ENCODE measurements around the gene MZB1.
A peak's percentile ranks its signal among the peaks of the same experiment; 100 is the strongest.
"Not testable (repeated sequence)": the region's sequence is repeated elsewhere in the genome, so short reads cannot be mapped to it uniquely, and the experiment has no call there.

The MZB1 gene

DNA sequence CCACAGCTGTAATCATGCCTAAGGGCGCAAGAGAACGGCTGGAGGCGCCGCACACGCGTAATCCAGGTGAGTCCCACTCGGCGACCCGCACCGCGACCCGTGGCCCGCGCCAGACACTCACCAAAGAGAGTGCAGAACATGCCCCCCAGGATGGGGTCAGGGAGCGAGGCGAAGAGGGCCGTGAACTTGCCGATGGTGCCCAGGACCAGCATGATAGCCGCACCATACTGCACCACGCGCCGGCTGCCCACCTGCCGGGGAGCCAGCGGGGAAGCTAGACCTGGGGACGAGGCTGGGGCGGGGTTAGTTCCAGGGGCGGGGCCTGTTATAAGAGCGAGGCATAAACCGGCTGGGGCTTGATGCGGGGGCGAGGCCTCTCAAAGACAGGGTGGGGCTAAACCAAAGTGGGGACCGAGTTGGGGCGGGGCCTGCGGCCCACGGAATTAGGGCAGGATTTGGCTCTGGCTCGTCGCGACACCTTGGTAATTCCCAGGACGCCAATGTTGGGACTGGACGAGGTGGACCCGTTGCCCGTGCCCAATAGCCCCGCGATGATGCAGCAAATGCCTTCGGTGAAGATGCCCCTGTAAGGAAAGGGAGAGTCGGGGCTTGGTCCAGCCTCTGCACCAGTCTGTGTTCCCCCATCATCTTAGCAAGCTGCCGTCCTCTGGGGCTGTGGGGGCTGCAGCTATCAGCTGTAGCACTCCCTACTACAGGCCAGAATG is 11.4 kb downstream of the MZB1 start:
- no peak for DNase-seq (ENCODE audit: low read depth in 2 of 2)

DNA sequence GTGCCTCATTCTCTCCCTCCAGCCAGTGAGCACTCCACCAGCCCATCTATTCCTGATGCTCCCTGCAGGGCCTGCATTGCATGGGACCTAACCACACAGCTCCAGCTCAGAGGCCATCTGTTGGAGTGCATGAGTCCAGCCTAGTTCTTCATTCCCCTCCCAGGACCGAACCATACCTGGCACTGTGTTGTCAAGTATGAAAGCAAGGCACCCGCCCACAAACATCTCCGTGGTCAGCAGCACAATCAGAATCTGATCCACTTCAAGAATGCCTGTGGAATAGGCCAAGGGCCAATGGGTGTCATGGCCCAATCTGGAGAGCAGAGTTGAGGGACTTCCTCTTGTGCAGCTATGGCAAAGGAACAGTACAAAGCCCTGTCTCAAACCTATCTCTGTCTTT is 12.5 kb downstream of the MZB1 start:
- DNase-seq (ENCODE audit: low read depth in 2 of 2), result no peak

DNA sequence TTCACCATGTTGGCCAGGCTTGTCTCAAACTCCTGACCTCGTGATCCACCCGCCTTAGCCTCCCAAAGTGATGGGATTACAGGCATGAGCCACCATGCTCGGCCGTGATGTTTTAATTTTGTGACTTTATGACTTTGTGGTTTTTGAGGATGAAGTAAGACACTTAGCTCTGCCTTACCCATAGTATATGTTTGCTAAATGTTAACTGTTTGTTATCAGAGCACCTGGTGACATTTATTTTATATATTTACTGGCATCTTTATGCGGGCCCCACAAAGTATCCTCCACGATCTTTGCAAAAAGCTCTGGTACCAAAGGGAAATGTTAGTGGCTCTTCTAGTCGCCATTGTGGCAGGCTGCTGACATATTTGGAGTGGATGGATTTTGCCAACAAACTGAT is 13.3 kb downstream of the MZB1 start:
- DNase-seq (ENCODE audit: low read depth in 2 of 2), result no peak

DNA sequence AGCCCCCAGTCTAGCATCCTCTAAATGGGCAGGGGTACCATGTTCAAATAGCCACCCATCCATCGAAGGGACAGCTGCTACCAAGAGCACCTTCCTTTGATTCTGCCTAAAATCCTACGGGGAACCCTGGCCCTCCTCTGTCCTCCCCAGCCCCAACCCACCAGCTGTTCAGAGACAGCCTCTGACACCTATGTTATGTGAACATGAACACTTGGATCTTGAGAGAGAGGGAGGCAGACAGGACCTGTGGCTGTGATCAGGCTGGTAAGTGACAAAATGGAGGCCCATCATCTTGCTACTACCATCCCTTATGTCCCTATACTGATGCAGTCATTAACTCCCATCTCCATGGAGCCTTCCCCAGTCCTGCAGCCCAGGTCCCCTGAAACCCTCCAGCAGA is 14.8 kb downstream of the MZB1 start:
- DNase-seq (ENCODE audit: low read depth in 2 of 2), result no peak

DNA sequence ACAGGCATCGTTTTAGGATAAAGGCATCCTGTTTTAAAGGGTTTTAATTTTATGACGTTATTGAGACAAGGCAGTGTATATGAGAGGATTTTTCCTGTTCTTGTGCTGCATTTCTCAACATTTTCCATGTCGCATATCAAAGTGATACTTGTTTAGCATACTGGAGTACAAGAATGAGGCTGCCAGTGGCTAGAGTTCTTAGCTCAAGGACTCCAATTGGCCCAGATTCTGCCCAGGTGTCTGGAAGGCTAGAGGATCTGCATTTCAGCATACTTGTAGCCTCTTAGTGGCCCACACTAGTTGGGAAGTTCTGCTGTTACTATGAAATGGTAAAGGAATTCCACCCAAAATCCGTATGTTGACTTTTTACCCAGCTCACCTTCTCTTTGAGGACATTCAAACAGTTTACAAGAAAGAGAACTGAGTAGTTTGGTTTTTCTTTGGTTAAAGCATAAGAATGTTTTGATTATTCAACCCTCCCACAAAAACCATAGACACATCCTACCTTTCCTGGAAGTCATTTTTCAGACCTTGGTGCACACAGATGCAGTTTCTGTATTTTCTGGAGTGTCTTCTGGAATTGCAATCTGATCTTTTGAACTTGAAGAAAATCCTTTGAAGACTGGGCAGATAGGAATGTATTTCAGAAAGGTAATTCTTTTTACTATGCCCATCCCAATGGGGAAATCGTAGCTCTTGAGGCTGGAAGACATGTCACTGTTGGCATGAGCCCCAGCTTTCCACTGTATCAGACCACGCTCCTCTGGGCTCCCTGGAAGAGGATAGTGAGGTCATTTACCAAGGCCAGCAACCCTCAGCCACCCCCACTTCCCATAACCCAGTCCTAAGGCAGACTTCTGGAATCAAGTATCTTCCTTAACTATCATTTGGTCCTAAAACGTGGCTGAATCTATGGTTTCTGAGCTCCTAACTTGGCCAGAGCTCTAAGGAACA is 18.0 kb downstream of the MZB1 start:
- DNase-seq (ENCODE audit: low read depth in 2 of 2), result no peak

DNA sequence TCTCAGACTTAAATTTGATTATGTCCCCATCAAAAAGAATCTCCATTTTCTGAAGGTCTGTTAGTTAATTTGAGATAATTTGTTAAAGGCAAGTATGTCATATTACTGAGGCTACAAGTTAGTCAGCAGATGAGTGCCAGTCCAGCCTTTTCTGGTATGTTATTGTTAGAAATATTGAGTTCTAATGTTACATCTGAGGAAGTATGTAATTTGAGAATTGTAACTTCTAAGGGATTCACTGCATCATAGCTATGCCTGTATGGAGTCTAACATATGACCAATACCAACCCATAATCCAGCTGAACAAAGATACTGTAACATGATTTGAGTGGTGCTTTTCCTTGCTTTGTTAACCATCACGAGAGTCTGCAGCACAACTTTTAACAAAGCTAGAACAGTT is 20.5 kb downstream of the MZB1 start:
- DNase-seq (ENCODE audit: low read depth in 2 of 2), result no peak

DNA sequence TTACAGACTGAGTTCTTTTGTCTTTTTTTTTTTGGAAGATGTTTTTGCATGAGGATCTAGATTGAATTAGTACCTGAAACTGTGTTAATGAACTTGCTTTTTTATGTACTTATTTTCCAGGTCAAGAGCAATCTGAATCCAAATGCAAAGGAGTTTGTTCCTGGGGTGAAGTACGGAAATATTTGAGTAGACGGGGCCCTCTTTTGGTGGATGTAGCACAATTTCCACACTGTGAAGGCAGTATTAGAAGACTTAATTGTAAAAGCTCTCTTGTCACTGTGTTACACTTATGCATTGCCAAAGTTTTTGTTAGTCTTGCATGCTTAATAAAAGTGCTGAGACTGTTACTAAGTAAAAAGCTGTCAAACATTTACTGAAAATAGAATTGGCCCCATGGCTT is 21.1 kb downstream of the MZB1 start:
- DNase-seq (ENCODE audit: low read depth in 2 of 2), result no peak

DNA sequence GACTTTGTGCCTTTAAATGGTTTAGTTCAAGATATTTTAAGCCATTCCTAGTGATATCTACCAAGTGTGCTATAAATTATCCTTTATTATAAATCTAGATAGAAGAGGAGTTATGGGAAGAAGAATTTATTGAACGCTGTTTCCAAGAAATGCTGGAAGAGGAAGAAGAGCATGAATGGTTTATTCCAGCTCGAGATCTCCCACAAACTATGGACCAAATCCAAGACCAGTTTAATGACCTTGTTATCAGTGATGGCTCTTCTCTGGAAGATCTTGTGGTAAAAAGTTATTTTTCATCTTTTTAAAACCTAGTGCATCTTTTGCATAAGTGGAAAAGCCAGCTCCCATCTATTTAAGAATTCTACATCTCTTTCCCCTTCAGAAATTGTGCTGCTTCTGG is 25.2 kb downstream of the MZB1 start:
- DNase-seq (ENCODE audit: low read depth in 2 of 2), result no peak

DNA sequence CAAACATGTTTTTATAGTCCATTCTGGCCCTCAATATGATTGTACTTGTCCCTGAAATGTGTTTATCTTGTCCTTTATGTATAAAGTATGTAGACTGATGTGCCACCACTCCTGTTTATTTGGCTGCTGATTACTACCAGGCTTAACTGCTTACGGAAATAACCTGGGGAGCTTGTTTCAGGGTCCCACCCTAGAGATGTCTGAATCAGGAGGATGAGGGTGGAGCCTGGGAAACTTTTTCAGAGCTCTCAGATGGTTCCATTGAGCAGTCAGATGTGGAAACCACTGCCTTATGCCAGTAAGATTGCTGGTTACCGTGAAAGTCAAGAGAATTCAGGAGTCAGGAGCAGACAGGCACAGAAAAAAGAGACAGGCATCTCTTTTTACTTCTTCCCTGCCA is 25.8 kb downstream of the MZB1 start:
- no peak for DNase-seq (ENCODE audit: low read depth in 2 of 2)

DNA sequence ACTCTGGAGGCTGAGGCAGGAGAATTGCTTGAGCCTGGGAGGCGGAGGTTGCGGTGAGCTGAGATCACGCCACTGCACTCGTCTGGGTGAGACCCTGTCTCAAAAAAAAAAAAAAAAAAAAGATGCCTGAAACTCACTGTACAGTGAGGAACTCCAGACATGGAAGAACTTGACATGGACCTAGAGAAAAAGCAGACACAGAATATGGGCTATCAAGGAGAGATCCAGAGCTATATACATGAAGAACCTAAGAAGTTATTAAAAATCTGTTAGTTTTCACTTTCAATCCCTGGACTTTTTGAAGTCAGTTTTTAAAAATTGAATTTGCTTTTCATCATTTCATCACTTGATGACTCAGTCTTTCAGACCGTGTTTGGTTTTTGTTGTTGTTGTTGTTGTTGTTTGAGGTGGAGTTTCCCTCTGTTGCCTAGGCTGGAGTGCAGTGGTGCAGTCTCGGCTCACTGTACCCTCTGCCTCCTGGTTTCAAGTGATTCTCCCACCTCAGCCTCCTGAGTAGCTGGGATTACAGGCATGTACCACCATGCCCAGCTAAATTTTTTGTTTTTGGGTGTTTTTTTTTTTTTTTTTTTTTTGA is 27.8 kb downstream of the MZB1 start:
- DNase-seq (ENCODE audit: low read depth in 2 of 2), result no peak

DNA sequence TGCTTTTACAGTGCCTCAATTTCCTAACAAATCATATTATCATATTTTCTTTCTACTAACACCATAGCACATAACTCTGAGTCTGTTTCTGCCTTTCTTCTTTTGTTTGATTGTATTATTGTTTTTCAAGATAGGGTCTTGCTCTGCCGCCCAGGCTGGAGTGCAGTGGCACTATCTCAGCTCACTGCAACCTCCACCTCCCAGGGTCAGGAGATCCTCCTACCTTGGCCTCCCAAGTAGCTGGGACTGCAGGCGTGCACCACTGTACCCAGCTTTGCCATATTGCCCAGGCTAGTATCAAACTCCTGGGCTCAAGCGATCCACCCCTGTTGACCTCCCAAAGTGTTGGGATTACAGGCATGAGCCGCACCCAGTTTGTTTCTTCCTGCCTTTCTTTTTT is 29.3 kb downstream of the MZB1 start:
- DNase-seq (ENCODE audit: low read depth in 2 of 2), result no peak

DNA sequence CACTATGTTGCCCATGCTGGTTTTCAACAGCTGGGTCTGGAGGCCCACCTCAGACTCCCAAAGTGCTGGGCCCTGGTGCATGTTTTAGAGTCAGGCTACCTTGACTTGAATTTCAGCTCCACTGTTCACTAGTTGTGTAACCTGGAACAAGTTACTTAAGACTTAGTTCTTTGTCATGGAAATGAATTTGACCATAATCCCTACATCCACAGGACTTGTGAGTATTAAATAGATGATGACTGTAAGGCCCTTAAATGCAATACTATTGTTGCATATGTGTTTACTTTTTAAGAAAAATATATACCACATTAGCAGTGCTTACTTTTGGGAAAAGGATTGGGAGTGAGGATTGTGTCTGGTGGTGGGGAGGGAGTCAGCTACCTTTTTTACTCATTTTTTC is 31.6 kb downstream of the MZB1 start:
- DNase-seq (ENCODE audit: low read depth in 2 of 2), result no peak

DNA sequence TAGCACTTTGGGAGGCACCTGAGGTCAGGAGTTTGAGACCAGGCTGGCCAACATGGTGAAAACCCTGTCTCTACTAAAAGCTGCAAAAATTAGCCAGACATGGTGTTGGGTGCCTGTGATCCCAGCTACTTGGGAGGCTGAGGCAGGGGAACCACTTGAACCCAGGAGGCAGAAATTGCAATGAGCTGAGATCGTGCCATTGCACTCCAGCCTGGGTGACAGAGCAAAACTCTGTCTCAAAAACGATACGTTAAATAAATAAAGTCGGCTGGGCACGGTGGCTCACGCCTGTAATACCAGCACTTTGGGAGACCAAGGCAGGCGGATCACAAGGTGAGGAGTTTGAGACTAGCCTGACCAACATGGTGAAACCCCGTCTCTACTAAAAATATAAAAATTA is 33.8 kb downstream of the MZB1 start:
- not testable (repeated sequence) for DNase-seq (ENCODE audit: low read depth in 2 of 2)

DNA sequence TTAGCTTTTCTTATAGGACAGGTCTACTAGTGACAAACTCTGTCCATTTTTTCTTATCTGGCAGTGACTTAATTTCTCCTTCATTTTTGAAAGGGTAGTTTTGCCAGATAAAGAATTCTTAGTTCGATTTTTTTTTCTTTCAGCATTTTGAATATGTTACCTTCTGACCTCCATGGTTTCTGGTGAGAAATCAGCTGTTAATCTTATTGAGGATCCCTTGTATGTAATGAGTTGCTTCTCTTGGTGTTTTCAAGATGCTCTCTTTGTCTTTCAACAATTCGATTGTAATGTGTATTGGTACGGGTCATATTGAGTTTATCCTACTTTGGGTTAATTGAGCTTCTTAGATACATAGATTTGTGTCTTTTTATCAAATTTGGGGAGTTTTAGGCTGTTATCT is 35.5 kb downstream of the MZB1 start:
- DNase-seq (ENCODE audit: low read depth in 2 of 2), result no peak

DNA sequence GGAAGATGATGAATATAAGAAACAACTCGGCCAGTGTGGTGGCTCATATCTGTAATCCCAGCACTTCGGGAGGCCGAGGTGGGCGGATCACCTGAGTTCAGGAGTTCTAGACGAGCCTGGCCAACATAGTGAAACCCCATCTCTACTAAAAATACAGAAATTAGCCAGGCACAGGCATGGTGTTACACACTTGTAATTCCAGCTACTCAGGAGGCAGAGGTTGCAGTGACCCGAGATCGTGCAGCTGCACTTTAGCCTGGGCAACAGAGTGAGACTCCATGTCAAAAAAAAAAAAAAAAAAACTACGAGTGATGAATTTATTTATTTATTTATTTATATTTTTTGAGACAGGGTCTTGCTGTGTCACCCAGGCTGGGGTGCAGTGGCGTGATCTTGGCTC is 41.9 kb downstream of the MZB1 start:
- not testable (repeated sequence) for DNase-seq (ENCODE audit: low read depth in 2 of 2)

DNA sequence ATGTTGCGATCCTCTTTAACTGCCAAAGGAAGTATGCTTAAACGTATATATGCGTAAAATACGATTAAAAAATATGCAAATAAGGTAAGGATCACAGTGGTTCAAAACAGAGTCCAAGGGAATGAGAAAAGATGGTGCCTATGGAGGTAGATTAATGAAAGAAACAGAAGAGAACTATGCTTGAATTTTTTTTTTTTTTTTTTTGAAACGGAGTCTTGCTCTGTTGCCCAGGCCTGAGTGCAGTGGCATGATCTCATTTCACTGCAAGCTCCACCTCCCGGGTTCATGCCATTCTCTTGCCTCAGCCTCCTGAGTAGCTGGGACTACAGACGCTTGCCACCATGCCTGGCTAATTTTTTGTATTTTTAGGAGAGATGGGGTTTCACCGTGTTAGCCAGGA is 44.3 kb downstream of the MZB1 start:
- not testable (repeated sequence) for DNase-seq (ENCODE audit: low read depth in 2 of 2)

DNA sequence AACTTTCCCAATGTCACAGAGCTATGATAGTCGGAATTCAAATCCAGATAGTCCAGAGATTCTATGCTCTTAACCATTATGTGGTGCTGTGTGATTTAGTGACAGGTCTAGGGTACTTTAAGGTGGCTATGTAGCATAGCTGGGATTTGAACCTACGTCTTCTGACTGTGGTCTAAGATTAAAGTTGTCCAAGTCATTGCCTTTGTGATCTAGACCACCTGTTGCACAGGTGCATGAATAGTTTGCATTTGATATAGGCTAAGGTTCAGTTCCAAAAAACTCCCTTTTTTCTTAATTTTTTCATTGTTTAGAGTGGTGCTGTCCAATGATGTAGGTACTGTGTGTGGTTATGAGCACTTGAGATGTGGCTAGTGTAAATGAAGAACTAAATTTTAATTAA is 45.5 kb downstream of the MZB1 start:
- no peak for DNase-seq (ENCODE audit: low read depth in 2 of 2)

DNA sequence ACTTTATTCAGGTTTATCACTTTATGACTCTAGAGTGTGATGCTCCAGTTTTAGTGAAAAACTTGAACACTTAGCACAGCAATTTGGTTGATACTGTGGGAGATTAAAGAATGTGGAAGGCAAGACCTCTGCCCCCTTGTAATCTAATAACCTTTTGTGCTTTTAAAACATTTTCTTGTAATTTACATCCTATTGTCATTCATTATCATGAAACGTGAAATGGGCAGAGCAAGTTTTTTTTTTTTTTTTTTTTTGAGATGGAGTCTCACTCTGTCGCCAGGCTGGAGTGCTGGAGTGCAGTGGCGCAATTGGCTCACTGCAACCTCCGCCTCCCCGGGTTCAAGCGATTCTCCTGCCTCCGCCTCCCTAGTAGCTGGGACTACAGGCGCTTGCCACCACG is 46.2 kb downstream of the MZB1 start:
- no peak for DNase-seq (ENCODE audit: low read depth in 2 of 2)

DNA sequence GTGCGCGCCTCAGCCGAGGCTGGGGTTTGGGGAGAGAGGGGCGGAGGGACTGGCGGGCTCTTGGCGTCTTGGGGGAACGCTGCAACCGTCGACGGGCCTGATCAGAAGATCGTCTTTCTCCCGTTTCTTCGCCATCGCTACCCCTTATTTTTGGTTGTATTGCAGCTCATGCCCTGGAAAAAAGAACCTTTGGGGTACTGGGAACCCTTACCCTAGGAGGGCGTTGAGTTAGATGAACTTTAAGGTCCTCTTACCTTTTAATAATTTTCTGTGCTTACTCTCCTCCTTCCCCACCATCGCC is 47.3 kb downstream of the MZB1 start:
- DNase-seq (ENCODE audit: low read depth in 2 of 2), result no peak

DNA sequence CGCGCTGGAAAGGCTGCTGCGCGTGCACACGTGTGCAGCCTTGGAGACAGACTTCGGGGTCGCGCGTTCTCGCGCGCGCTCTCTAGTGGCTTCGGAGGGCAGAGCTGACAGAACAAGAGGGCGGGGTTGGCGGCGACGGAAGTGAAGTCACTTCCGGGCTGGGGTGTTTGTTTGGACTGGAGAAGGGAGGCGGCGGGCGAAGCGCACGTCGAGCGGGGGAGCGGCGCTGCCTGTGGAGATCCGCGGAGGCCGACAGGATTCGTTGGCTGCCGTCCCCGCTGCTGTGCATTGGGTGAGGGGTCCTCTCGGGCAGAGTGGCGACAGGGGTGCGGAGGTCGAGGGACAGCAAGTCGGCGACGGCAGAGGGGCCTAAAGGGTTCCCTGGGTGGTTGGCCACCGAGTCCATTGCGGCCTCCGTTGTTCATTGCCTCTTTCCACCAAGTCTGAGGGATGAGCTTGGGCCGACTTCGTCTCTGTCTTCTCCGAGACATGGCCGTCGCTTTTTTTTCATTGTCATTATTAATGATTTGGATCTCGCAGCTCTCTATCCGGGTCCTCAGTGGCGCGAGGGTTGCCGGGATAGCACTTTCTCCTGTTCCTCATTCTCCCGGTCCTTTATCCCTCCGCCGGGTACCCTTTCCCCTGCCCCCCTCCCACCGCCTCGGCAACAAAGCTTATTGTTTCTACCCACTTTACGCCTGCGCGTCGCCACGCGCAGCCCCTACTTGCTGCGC is 47.9 kb downstream of the MZB1 start, which contains the start of gene PAIP2:
Gene PAIP2, plus strand, starts transcription at position 166 of the 734 bp plus-strand sequence. CDS start 21,931 bp downstream, outside the sequence.
- DNase-seq (ENCODE audit: low read depth in 2 of 2), result peak; percentile 94 to 97

DNA sequence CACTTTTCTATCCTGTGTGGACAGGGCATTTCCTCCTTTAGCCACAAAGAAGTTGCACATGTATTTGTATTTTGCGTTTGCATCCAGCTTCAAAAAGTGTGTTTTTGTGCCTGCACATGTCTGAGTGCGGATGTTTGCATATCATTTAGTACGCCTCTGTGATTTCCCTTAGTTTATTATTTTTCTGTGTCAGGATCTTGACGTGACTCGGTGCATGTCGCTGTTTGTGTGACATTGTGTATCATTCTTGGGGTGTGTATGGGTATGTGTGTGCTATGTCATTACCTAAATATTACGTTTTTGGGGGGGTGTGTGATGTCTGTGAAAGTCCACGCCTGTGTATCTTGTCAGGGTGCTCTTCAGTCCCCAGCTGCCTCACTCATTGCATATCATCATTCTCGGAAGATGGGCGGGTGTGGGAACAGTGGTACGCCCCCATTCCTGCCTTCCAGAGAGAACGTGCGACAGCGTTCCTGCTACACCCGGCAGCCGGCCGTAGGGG is 48.5 kb downstream of the MZB1 start:
- no peak for DNase-seq (ENCODE audit: low read depth in 2 of 2)

DNA sequence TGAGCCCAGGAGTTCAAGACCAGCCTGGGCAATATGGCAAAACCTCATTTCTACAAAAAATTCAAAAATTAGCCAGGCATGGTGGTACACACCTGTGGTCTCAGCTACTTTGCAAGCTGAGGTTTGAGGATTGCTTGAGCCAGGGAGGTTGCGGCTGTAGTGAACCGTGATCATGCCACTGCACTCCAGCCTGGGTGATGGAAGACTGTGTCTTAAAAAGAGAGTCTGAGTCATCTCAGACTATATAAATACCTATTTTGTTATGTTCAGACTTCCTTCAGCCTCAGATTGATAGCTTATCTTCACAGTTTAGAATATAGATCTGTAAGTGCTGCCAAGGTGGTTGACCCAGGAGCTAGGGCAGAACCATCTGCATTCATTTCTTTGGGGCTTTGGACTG is 49.7 kb downstream of the MZB1 start:
- DNase-seq (ENCODE audit: low read depth in 2 of 2), result no peak

All from stimulated activated CD4-positive, alpha-beta T cell treated with anti-CD3 and anti-CD28 coated beads, Interleukin-12 subunit alpha, Interleukin-12 subunit beta, amount 100 ng/mL, for 24 hours (primary cell).